ENCODE results near the gene DLX1. TPM values are rescaled to one million over a fixed set of nuclear protein-coding genes. Genes with fewer than 3 reads are reported as not detected.

DLX1 gene
- total RNA-seq, 1 experiment from 2014 or later = 2.0 TPM

- DNase-seq (ENCODE audit: low read depth, low spot score) (no peak), ATAC-seq (no peak)
- BruUV-seq (replicated peaks) = no TSS peak
- Histone ChIP-seq H4K20me1 (ENCODE audit: insufficient read depth) (no peaks in the 10 kb centered on the region), H3K27me3 (ENCODE audit: insufficient read depth, low read length) (no peaks in the 10 kb centered on the region), H3K9me3 (ENCODE audit: control insufficient read depth in 1 of 2, insufficient read depth in 1 of 2, low read depth in 1 of 2, low read length in 2 of 2) (no peaks in the 10 kb centered on the region), H3K36me3 (ENCODE audit: control insufficient read depth in 1 of 2, insufficient read depth in 2 of 2, low read length in 2 of 2) (no peaks in the 10 kb centered on the region), H3K4me3 (replicated peaks in 1 of 2; ENCODE audit: low read depth in 1 of 2, low read length in 2 of 2) (no peak overlapping the region), H3K9me2 (ENCODE audit: insufficient read depth) (no peaks in the 10 kb centered on the region), H2AFZ (ENCODE audit: low read depth, low read length, poor library complexity, severe bottlenecking) (no peak overlapping the region), H3K4me2 (ENCODE audit: low read length) (no peak overlapping the region), H3K27ac (ENCODE audit: low read depth, low read length) (no peak overlapping the region), H3K79me2 (ENCODE audit: insufficient read depth, low read length) (no peaks in the 10 kb centered on the region), H3K4me1 (ENCODE audit: control insufficient read depth in 1 of 2, insufficient read depth in 2 of 2, low read length in 2 of 2) (peaks cover 7 to 8% of the 10 kb centered on the region in 2 experiments), H3K9ac (ENCODE audit: low read length) (no peak overlapping the region)
- TF ChIP-seq ZNF274 (IDR thresholded peaks at IDR 0.05; ENCODE audit: low read depth, low read length) (no peak), MAX (IDR thresholded peaks at IDR 0.05) (no peak), POLR2AphosphoS5 (IDR thresholded peaks at IDR 0.05; ENCODE audit: low read depth, low read length) (no peak), RAD21 (IDR thresholded peaks at IDR 0.05; ENCODE audit: low read depth) (no peak), EZH2 (IDR thresholded peaks at IDR 0.05) (no peak), TCF7L2 (IDR thresholded peaks at IDR 0.05; ENCODE audit: borderline replicate concordance, extremely low read depth, insufficient read depth, insufficient read length) (no peak), FOSL1 (IDR thresholded peaks at IDR 0.05; ENCODE audit: low read depth) (no peak), POLR2A (IDR thresholded peaks at IDR 0.05; ENCODE audit: borderline replicate concordance, extremely low read depth, insufficient read depth, insufficient read length) (no peak), JUND (IDR thresholded peaks at IDR 0.05) (no peak), CEBPB (IDR thresholded peaks at IDR 0.05; ENCODE audit: low read depth) (no peak), CBX3 (IDR thresholded peaks at IDR 0.05; ENCODE audit: low read depth) (no peak), ZBTB33 (IDR thresholded peaks at IDR 0.05; ENCODE audit: extremely low read depth, insufficient replicate concordance, low read length) (no peak), EGR1 (IDR thresholded peaks at IDR 0.05; ENCODE audit: low read depth) (no peak), SRF (IDR thresholded peaks at IDR 0.05; ENCODE audit: low read depth) (no peak)
- ChIA-PET CTCF (no interaction called here), POLR2A (no interaction called here), RAD21 (ENCODE audit: low non-redundant PET in 1 of 2, low total read pairs in 2 of 2, uncharacterized antibody in 2 of 2, unreplicated experiment in 2 of 2) (no interaction called here)
- intact Hi-C loops (cut with micrococcal nuclease) = no loop called here
Measured at GRCh38 chr2:172108587-172108930, 23.3 kb downstream of the DLX1 start.
